CD14-positive monocyte (primary cell): ENCODE results near the gene DYSF. TPM values are rescaled to one million over a fixed set of nuclear protein-coding genes. Genes with fewer than 3 reads are reported as not detected.

Source experiments
- DNase-seq, 3 donors: peaks; one replicate each; pipeline ENCODE4 v3.0.0-alpha.2; 2011 to 2022
- H2AFZ ChIP-seq: 2 replicates; pipeline ENCODE4 v1.6.0; 2012; ENCODE audit warnings: mild to moderate bottlenecking, low read depth, low read length, inconsistent platforms; ENCODE audit not compliant: insufficient read depth, poor library complexity, severe bottlenecking
- H3K27ac ChIP-seq, 2 donors: 1 replicate in 1 of 2; 2 replicates in 1 of 2; pipeline ENCODE4 v1.5.1; 2012 to 2013; ENCODE audit warnings: low read length in 2 of 2, control low read depth in 1 of 2, inconsistent platforms in 1 of 2, low read depth in 1 of 2, mild to moderate bottlenecking in 1 of 2
- H3K27me3 ChIP-seq, 2 donors: one replicate each; pipeline versions ENCODE4 v1.6.0 to v1.6.1; 2011 to 2013; ENCODE audit warnings: low read length in 2 of 2; ENCODE audit not compliant: control insufficient read depth in 2 of 2, insufficient read depth in 2 of 2
- H3K36me3 ChIP-seq, 2 donors: replicated peaks in 1 of 2; 1 replicate in 1 of 2; 2 replicates in 1 of 2; pipeline versions ENCODE4 v1.5.1 to v1.6.1; 2012 to 2013; ENCODE audit warnings: low read length in 2 of 2, control low read depth in 1 of 2, inconsistent platforms in 1 of 2, mild to moderate bottlenecking in 1 of 2; ENCODE audit not compliant: insufficient read depth in 2 of 2, control insufficient read depth in 1 of 2
- H3K4me1 ChIP-seq, 2 donors: 1 replicate in 1 of 2; 2 replicates in 1 of 2; pipeline versions ENCODE4 v1.5.1 to v1.6.1; 2012 to 2013; ENCODE audit warnings: low read length in 2 of 2, control low read depth in 1 of 2, inconsistent platforms in 1 of 2, mild to moderate bottlenecking in 1 of 2, moderate library complexity in 1 of 2; ENCODE audit not compliant: insufficient read depth in 2 of 2, control insufficient read depth in 1 of 2
- H3K4me2 ChIP-seq: replicated peaks from 2 replicates; pipeline ENCODE3; 2012; ENCODE audit warnings: low read length, moderate library complexity, mild to moderate bottlenecking; ENCODE audit not compliant: poor library complexity, severe bottlenecking; ENCODE audit errors: extremely low read depth
- H3K4me3 ChIP-seq, 3 experiments: fragments of 200-600 bp in 1 of 3; sonication (generic) in 1 of 3; replicated peaks in 1 of 3; 1 replicate in 2 of 3; 2 replicates in 1 of 3; pipeline ENCODE4 v1.5.1; 2011 to 2013; ENCODE audit warnings: low read length in 3 of 3, mild to moderate bottlenecking in 3 of 3, control low read depth in 2 of 3, low read depth in 2 of 3, inconsistent platforms in 1 of 3, moderate library complexity in 1 of 3
- H3K79me2 ChIP-seq: 2 replicates; pipeline ENCODE4 v1.6.0; 2012; ENCODE audit warnings: mild to moderate bottlenecking, control low read depth, inconsistent platforms, low read length, moderate library complexity; ENCODE audit not compliant: insufficient read depth
- H3K9ac ChIP-seq: 2 replicates; pipeline ENCODE4 v1.6.0; 2017; ENCODE audit warnings: low read length, mild to moderate bottlenecking; ENCODE audit not compliant: insufficient read depth, poor library complexity, severe bottlenecking
- H3K9me3 ChIP-seq, 2 donors: replicated peaks in 1 of 2; 1 replicate in 1 of 2; 2 replicates in 1 of 2; pipeline versions ENCODE4 v1.5.1 to v1.6.1; 2012 to 2013; ENCODE audit warnings: low read length in 2 of 2, control low read depth in 1 of 2; ENCODE audit not compliant: control insufficient read depth in 1 of 2, insufficient read depth in 1 of 2
- H4K20me1 ChIP-seq: 2 replicates; pipeline ENCODE4 v1.6.0; 2012; ENCODE audit warnings: mild to moderate bottlenecking, low read length, control low read depth, moderate library complexity; ENCODE audit not compliant: insufficient read depth
- H3K27ac Mint-ChIP-seq, 7 donors: one replicate each; pipeline ENCODE4 v1.8.0; 2020; ENCODE audit warnings: mild to moderate bottlenecking in 7 of 7, mixed read lengths in 7 of 7, moderate library complexity in 6 of 7, inconsistent platforms in 2 of 7
- H3K27me3 Mint-ChIP-seq, 3 donors: one replicate each; pipeline ENCODE4 v1.8.0; 2021 to 2022; ENCODE audit warnings: low read depth in 3 of 3, mild to moderate bottlenecking in 3 of 3, mixed read lengths in 3 of 3, moderate library complexity in 3 of 3, inconsistent platforms in 1 of 3
- H3K36me3 Mint-ChIP-seq, 2 donors: one replicate each; pipeline ENCODE4 v1.8.0; 2020; ENCODE audit warnings: mixed read lengths in 2 of 2, inconsistent platforms in 1 of 2, mild to moderate bottlenecking in 1 of 2
- H3K4me1 Mint-ChIP-seq: one replicate; pipeline ENCODE4 v1.8.0; 2020; ENCODE audit warnings: mild to moderate bottlenecking, mixed read lengths
- H3K4me3 Mint-ChIP-seq, 2 donors: one replicate each; pipeline ENCODE4 v1.8.0; 2020; ENCODE audit warnings: mild to moderate bottlenecking in 2 of 2, mixed read lengths in 2 of 2, moderate library complexity in 1 of 2
- H3K9me3 Mint-ChIP-seq, 7 donors: one replicate each; pipeline ENCODE4 v1.8.0; 2020 to 2022; ENCODE audit warnings: mixed read lengths in 7 of 7, mild to moderate bottlenecking in 6 of 7, moderate library complexity in 6 of 7, inconsistent platforms in 2 of 7
- WGBS: methylation state at CpG from one replicate; pipeline ENCODE4 v1.1.5; 2013; ENCODE audit warnings: missing lambda C conversion rate; ENCODE audit not compliant: insufficient coverage; 5-methylcytosine and 5-hydroxymethylcytosine counted together
- intact Hi-C, 2 donors: fragments of 100-400 bp; cut with micrococcal nuclease; formaldehyde crosslinking; loops; one replicate each; pipeline versions ENCODE4 v1.15.0 to v1.15.1; 2023
- polyA plus RNA-seq, 3 donors: library from polyadenylated mRNA; depleted of rRNA in 1 of 3; unstranded in 2 of 3; stranded (reverse) in 1 of 3; fragments of 300-500 nt in 2 of 3; fragments of >200 nt in 1 of 3; fragmentation: Illumina TruSeq in 2 of 3; gene quantifications; 1 replicate in 2 of 3; 2 replicates in 1 of 3; pipeline ENCODE4 v1.2.3, GENCODE V29; 2012 to 2021
- TF ChIP-seq, protein P1 (sequence below): fragments of 200-600 bp; IDR thresholded peaks from one replicate; pipeline ENCODE4 v1.8.0; 2022; ENCODE audit warnings: antibody characterized with exemption, mild to moderate bottlenecking

DYSF gene
- polyA plus RNA-seq, 3 donors: 16.1 to 72.5 (median 31.2) TPM

GRCh38 chr2:71719520-71720282 is 266.3 kb downstream of the DYSF start:
- H4K20me1 ChIP-seq: no peaks in the 10 kb centered on the region
- WGBS: 95% methylated on average over 4 of the region's 5 CpGs
- Mint-ChIP-seq H3K4me3 (no peak overlapping the region), H3K27me3 (peaks cover 6 to 7% (median 7%) of the 10 kb centered on the region in 3 donors), H3K4me1 (no peaks in the 10 kb centered on the region), H3K36me3 (no peaks in the 10 kb centered on the region), H3K27ac (peak overlapping the region in 1 of 7 donors; percentile 9), H3K9me3 (peaks cover 2 to 13% (median 7%) of the 10 kb centered on the region in 7 donors)
- no peak for DNase-seq
- intact Hi-C loops: no loop called here
- no peak overlapping the region for H3K4me2 ChIP-seq
- H3K4me3 ChIP-seq: no peak overlapping the region
- peaks cover 0 to 6% of the 10 kb centered on the region in 2 donors for H3K9me3 ChIP-seq
- H3K27ac ChIP-seq: no peak overlapping the region
- no peak overlapping the region for H3K9ac ChIP-seq
- no peaks in the 10 kb centered on the region for H3K79me2 ChIP-seq
- no peak overlapping the region for H2AFZ ChIP-seq
- TF ChIP-seq, protein P1, sequence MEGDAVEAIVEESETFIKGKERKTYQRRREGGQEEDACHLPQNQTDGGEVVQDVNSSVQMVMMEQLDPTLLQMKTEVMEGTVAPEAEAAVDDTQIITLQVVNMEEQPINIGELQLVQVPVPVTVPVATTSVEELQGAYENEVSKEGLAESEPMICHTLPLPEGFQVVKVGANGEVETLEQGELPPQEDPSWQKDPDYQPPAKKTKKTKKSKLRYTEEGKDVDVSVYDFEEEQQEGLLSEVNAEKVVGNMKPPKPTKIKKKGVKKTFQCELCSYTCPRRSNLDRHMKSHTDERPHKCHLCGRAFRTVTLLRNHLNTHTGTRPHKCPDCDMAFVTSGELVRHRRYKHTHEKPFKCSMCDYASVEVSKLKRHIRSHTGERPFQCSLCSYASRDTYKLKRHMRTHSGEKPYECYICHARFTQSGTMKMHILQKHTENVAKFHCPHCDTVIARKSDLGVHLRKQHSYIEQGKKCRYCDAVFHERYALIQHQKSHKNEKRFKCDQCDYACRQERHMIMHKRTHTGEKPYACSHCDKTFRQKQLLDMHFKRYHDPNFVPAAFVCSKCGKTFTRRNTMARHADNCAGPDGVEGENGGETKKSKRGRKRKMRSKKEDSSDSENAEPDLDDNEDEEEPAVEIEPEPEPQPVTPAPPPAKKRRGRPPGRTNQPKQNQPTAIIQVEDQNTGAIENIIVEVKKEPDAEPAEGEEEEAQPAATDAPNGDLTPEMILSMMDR: no peak
- no peaks in the 10 kb centered on the region for H3K4me1 ChIP-seq
- no peaks in the 10 kb centered on the region for H3K36me3 ChIP-seq
- no peaks in the 10 kb centered on the region for H3K27me3 ChIP-seq

GRCh38 chr2:71720283-71720560 is 266.9 kb downstream of the DYSF start:
- Histone ChIP-seq H3K4me2 (no peak overlapping the region), H3K36me3 (no peaks in the 10 kb centered on the region), H3K9ac (no peak overlapping the region), H3K9me3 (peaks cover 0 to 6% of the 10 kb centered on the region in 2 donors), H2AFZ (no peak overlapping the region), H3K27ac (no peak overlapping the region), H3K4me3 (no peak overlapping the region), H3K79me2 (no peaks in the 10 kb centered on the region), H3K4me1 (no peaks in the 10 kb centered on the region), H3K27me3 (no peaks in the 10 kb centered on the region), H4K20me1 (no peaks in the 10 kb centered on the region)
- Mint-ChIP-seq H3K4me3 (no peak overlapping the region), H3K4me1 (no peaks in the 10 kb centered on the region), H3K27me3 (peaks cover 6 to 7% (median 7%) of the 10 kb centered on the region in 3 donors), H3K36me3 (no peaks in the 10 kb centered on the region), H3K9me3 (peaks cover 2 to 13% (median 7%) of the 10 kb centered on the region in 7 donors), H3K27ac (no peak overlapping the region)
- intact Hi-C loops: no loop called here
- DNase-seq: no peak
- TF ChIP-seq, protein P1: no peak
